Chondrocyte (in vitro differentiated cells): ENCODE measurements around the gene ADSS2. TPM values are rescaled to one million over a fixed set of nuclear protein-coding genes. Genes with fewer than 3 reads are reported as not detected.

Experiments
- DNase-seq: peaks from one replicate; pipeline ENCODE4 v3.0.0; 2021; ENCODE audit warnings: mixed read lengths, low spot score
- H3K27ac Mint-ChIP-seq: one replicate; pipeline ENCODE4 v1.8.0; 2021; ENCODE audit warnings: mild to moderate bottlenecking, moderate library complexity, mixed read lengths; ENCODE audit not compliant: unreplicated experiment
- H3K27me3 Mint-ChIP-seq: 2 replicates; pipeline ENCODE4 v1.8.0; 2021; ENCODE audit warnings: low read depth, mixed read lengths
- H3K36me3 Mint-ChIP-seq: 2 replicates; pipeline ENCODE4 v1.8.0; 2021; ENCODE audit warnings: low read depth, mixed read lengths
- H3K4me1 Mint-ChIP-seq: 2 replicates; pipeline ENCODE4 v1.8.0; 2021; ENCODE audit warnings: low read depth, mild to moderate bottlenecking, mixed read lengths
- H3K4me3 Mint-ChIP-seq: one replicate; pipeline ENCODE4 v1.8.0; 2021; ENCODE audit warnings: mild to moderate bottlenecking, moderate library complexity, mixed read lengths; ENCODE audit not compliant: unreplicated experiment
- H3K9me3 Mint-ChIP-seq: 2 replicates; pipeline ENCODE4 v1.8.0; 2021; ENCODE audit warnings: low read depth, mixed read lengths
- CTCF ChIP-seq: fragments of 200-600 bp; sonication (generic); IDR thresholded peaks from 2 replicates; pipeline ENCODE4 v1.5.0; 2021; ENCODE audit warnings: antibody characterized with exemption, mild to moderate bottlenecking, moderate library complexity
- total RNA-seq: library from RNA; stranded (reverse); gene quantifications from 3 replicates; pipeline ENCODE4 v1.2.1, GENCODE V29; 2021

Gene ADSS2
- total RNA-seq, 1 donor from 2014 or later, result 43.8 TPM

GRCh38 chr1:244395965-244396364 lies 55.7 kb downstream of the ADSS2 start:
- TF ChIP-seq CTCF, result no peak
- Mint-ChIP-seq H3K4me1 (no peaks in the 10 kb centered on the region), H3K36me3 (peaks cover 6% of the 10 kb centered on the region), H3K9me3 (peaks cover 3% of the 10 kb centered on the region), H3K27ac (no peak overlapping the region), H3K4me3 (no peak overlapping the region), H3K27me3 (no peaks in the 10 kb centered on the region)
- DNase-seq, result no peak

- peaks cover 2% of the 10 kb centered on the region for H3K36me3 Mint-ChIP-seq
These were observed 56.6 kb downstream of the ADSS2 start for GRCh38 chr1:244394826-244395765.

GRCh38 chr1:244394346-244394745 lies 57.4 kb downstream of the ADSS2 start:
- Mint-ChIP-seq H3K27me3 (no peaks in the 10 kb centered on the region), H3K36me3 (peaks cover 2% of the 10 kb centered on the region), H3K4me1 (no peaks in the 10 kb centered on the region), H3K9me3 (no peaks in the 10 kb centered on the region), H3K27ac (no peak overlapping the region), H3K4me3 (no peak overlapping the region)
- DNase-seq, result no peak
- no peak for TF ChIP-seq CTCF

More at GRCh38 chr1:244394826-244395765, 56.6 kb downstream of the ADSS2 start:
- TF ChIP-seq CTCF, result no peak
- Mint-ChIP-seq H3K27me3 (no peaks in the 10 kb centered on the region), H3K27ac (no peak overlapping the region), H3K9me3 (no peaks in the 10 kb centered on the region), H3K4me1 (no peaks in the 10 kb centered on the region), H3K4me3 (no peak overlapping the region)
- no peak for DNase-seq

- Mint-ChIP-seq H3K27me3 (no peaks in the 10 kb centered on the region), H3K27ac (no peak overlapping the region), H3K4me3 (no peak overlapping the region), H3K4me1 (no peaks in the 10 kb centered on the region), H3K9me3 (no peaks in the 10 kb centered on the region), H3K36me3 (no peaks in the 10 kb centered on the region)
- no peak for DNase-seq
- no peak for TF ChIP-seq CTCF
These were observed 58.0 kb downstream of the ADSS2 start for GRCh38 chr1:244393604-244394176.

GRCh38 chr1:244391761-244392160 lies 59.9 kb downstream of the ADSS2 start:
- no peak overlapping the region for H3K4me3 Mint-ChIP-seq
- no peaks in the 10 kb centered on the region for H3K4me1 Mint-ChIP-seq
- H3K36me3 Mint-ChIP-seq, result no peaks in the 10 kb centered on the region
- no peaks in the 10 kb centered on the region for H3K27me3 Mint-ChIP-seq
- DNase-seq, result no peak
- no peaks in the 10 kb centered on the region for H3K9me3 Mint-ChIP-seq
- TF ChIP-seq CTCF, result no peak
- no peak overlapping the region for H3K27ac Mint-ChIP-seq
